Neural cell (in vitro differentiated cells): Measurements from ENCODE around the gene DOCK9. TPM values are rescaled to one million over a fixed set of nuclear protein-coding genes. Genes with fewer than 3 reads are reported as not detected.

Experiments used
- H2AFZ ChIP-seq: fragments of 200-600, 300-800 bp; sonication (generic), shearing (Covaris generic); 2 replicates; pipeline ENCODE4 v1.6.0; 2014; ENCODE audit warnings: low read depth, mild to moderate bottlenecking, antibody characterized with exemption, low read length, moderate library complexity
- H3F3A ChIP-seq: fragments of 200-600 bp; shearing (Covaris generic); 2 replicates; pipeline ENCODE4 v1.6.1; 2016; ENCODE audit warnings: mild to moderate bottlenecking, moderate library complexity, mixed read lengths, antibody characterized with exemption, low read length; ENCODE audit not compliant: insufficient read depth, poor library complexity, severe bottlenecking
- H3K27ac ChIP-seq: fragments of 200-600, 300-800 bp; sonication (generic), shearing (Covaris generic); 2 replicates; pipeline ENCODE4 v1.5.1; 2014; ENCODE audit warnings: mild to moderate bottlenecking, low read length, moderate library complexity
- H3K27me3 ChIP-seq: fragments of 300-800, 200-600 bp; sonication (generic), shearing (Covaris generic); 2 replicates; pipeline ENCODE4 v1.6.0; 2014; ENCODE audit warnings: mild to moderate bottlenecking, low read depth, low read length, moderate library complexity; ENCODE audit not compliant: insufficient read depth
- H3K36me3 ChIP-seq: fragments of 300-800, 200-600 bp; sonication (generic), shearing (Covaris generic); 2 replicates; pipeline ENCODE4 v1.5.1; 2014; ENCODE audit warnings: mild to moderate bottlenecking, antibody characterized with exemption, low read length, moderate library complexity; ENCODE audit not compliant: insufficient read depth
- H3K4me2 ChIP-seq: fragments of 300-800, 200-600 bp; sonication (generic), shearing (Covaris generic); 2 replicates; pipeline ENCODE4 v1.6.0; 2014; ENCODE audit warnings: mild to moderate bottlenecking, low read length
- H3K4me3 ChIP-seq: fragments of 300-800, 200-600 bp; sonication (generic), shearing (Covaris generic); 2 replicates; pipeline ENCODE4 v1.5.1; 2014; ENCODE audit warnings: mild to moderate bottlenecking, low read length, moderate library complexity
- H3K79me2 ChIP-seq: fragments of 200-600 bp; shearing (Covaris generic); replicated peaks from 2 replicates; pipeline ENCODE4 v1.6.0; 2014; ENCODE audit warnings: mild to moderate bottlenecking, low read length, moderate library complexity; ENCODE audit not compliant: insufficient read depth
- H3K9ac ChIP-seq: fragments of 300-800, 200-600 bp; sonication (generic), shearing (Covaris generic); 2 replicates; pipeline ENCODE4 v1.6.1; 2016; ENCODE audit warnings: mild to moderate bottlenecking, low read length, mixed read lengths
- H3K9me2 ChIP-seq: fragments of 200-600 bp; shearing (Covaris generic); 2 replicates; pipeline ENCODE4 v1.6.1; 2016; ENCODE audit warnings: mild to moderate bottlenecking, low read length, mixed read lengths; ENCODE audit not compliant: insufficient read depth
- H3K9me3 ChIP-seq: fragments of 200-600, 300-800 bp; sonication (generic), shearing (Covaris generic); 2 replicates; pipeline ENCODE4 v1.6.1; 2016; ENCODE audit warnings: mild to moderate bottlenecking, mixed run types, low read length, moderate library complexity, mixed read lengths
- H4K20me1 ChIP-seq: fragments of 200-600 bp; shearing (Covaris generic); 2 replicates; pipeline ENCODE4 v1.6.1; 2016; ENCODE audit warnings: mild to moderate bottlenecking, mixed run types; ENCODE audit not compliant: insufficient read depth
- EP300 ChIP-seq: fragments of 450-650 bp; conservative IDR thresholded peaks from 2 replicates; pipeline ENCODE4 v1.6.1; 2014; ENCODE audit warnings: antibody characterized with exemption, mild to moderate bottlenecking, moderate library complexity; ENCODE audit not compliant: poor library complexity, severe bottlenecking
- EZH2 ChIP-seq: fragments of 200-600, 300-800 bp; shearing (Covaris generic), sonication (generic); IDR thresholded peaks from 2 replicates; pipeline ENCODE4 v1.6.1; 2014; ENCODE audit warnings: antibody characterized with exemption, low read length, borderline replicate concordance, mild to moderate bottlenecking; ENCODE audit not compliant: insufficient read depth, poor library complexity, severe bottlenecking
- MXI1 ChIP-seq: fragments of 450-650 bp; conservative IDR thresholded peaks from 2 replicates; pipeline ENCODE4 v1.6.1; 2014; ENCODE audit warnings: antibody characterized with exemption, mild to moderate bottlenecking; ENCODE audit not compliant: poor library complexity, severe bottlenecking
- POLR2AphosphoS5 ChIP-seq: IDR thresholded peaks from 2 replicates; pipeline ENCODE4 v1.6.1; 2012
- RAD21 ChIP-seq: fragments of 450-650 bp; conservative IDR thresholded peaks from 2 replicates; pipeline ENCODE4 v1.6.1; 2014; ENCODE audit warnings: antibody characterized with exemption, mild to moderate bottlenecking, moderate library complexity
- SMC3 ChIP-seq: fragments of 450-650 bp; conservative IDR thresholded peaks from 2 replicates; pipeline ENCODE4 v1.6.1; 2014; ENCODE audit warnings: antibody characterized with exemption, mild to moderate bottlenecking, moderate library complexity; ENCODE audit not compliant: poor library complexity
- TAF1 ChIP-seq: IDR thresholded peaks from 2 replicates; pipeline ENCODE4 v1.6.1; 2012; ENCODE audit warnings: low read depth
- polyA plus RNA-seq: library from polyadenylated mRNA; depleted of rRNA; stranded (reverse); fragments of >200 nt; gene quantifications from 2 replicates; pipeline ENCODE4 v1.2.3, GENCODE V29; 2014
- TF ChIP-seq, protein P1 (sequence below): IDR thresholded peaks from 2 replicates; pipeline ENCODE4 v1.6.1; 2012; ENCODE audit warnings: borderline replicate concordance
- TF ChIP-seq, protein P2 (sequence below): fragments of 450-650 bp; IDR thresholded peaks from 2 replicates; pipeline ENCODE4 v1.5.1; 2014; ENCODE audit warnings: antibody characterized with exemption, mild to moderate bottlenecking, moderate library complexity; ENCODE audit not compliant: poor library complexity, severe bottlenecking

The DOCK9 gene
- polyA plus RNA-seq, 1 donor from 2014 or later = 11.4 TPM

DNA sequence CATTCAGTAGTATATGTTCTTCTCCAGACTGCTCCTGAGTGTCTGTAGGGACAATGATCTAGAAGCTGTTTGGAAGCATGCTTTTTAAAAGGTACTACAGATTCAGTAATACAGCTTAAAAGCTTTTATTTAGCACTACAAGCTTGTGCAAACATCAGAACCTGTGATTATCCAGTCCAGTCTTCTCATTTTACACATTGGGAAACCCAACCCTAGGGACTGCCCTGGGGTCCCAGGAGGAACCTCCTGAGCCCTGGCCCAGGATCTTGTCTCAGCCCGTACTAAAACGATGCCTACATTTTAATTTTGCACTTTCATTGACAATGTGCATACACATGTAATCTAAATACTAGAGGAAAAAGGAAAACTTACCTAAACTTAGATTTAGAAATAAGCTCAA is 12.5 kb downstream of the DOCK9 start:
- Histone ChIP-seq H3K79me2 (no peaks in the 10 kb centered on the region), H3K4me3 (no peak overlapping the region), H4K20me1 (no peaks in the 10 kb centered on the region), H3K27ac (no peak overlapping the region), H3K4me2 (no peak overlapping the region), H3F3A (no peaks in the 10 kb centered on the region), H3K36me3 (no peaks in the 10 kb centered on the region), H3K9me3 (no peaks in the 10 kb centered on the region), H3K9ac (no peak overlapping the region), H3K9me2 (no peaks in the 10 kb centered on the region), H3K27me3 (no peaks in the 10 kb centered on the region), H2AFZ (no peak overlapping the region)
- TF ChIP-seq EP300 (no peak), RAD21 (no peak), TAF1 (no peak), EZH2 (no peak), SMC3 (no peak)
- TF ChIP-seq, protein P1, sequence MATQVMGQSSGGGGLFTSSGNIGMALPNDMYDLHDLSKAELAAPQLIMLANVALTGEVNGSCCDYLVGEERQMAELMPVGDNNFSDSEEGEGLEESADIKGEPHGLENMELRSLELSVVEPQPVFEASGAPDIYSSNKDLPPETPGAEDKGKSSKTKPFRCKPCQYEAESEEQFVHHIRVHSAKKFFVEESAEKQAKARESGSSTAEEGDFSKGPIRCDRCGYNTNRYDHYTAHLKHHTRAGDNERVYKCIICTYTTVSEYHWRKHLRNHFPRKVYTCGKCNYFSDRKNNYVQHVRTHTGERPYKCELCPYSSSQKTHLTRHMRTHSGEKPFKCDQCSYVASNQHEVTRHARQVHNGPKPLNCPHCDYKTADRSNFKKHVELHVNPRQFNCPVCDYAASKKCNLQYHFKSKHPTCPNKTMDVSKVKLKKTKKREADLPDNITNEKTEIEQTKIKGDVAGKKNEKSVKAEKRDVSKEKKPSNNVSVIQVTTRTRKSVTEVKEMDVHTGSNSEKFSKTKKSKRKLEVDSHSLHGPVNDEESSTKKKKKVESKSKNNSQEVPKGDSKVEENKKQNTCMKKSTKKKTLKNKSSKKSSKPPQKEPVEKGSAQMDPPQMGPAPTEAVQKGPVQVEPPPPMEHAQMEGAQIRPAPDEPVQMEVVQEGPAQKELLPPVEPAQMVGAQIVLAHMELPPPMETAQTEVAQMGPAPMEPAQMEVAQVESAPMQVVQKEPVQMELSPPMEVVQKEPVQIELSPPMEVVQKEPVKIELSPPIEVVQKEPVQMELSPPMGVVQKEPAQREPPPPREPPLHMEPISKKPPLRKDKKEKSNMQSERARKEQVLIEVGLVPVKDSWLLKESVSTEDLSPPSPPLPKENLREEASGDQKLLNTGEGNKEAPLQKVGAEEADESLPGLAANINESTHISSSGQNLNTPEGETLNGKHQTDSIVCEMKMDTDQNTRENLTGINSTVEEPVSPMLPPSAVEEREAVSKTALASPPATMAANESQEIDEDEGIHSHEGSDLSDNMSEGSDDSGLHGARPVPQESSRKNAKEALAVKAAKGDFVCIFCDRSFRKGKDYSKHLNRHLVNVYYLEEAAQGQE = no peak
- TF ChIP-seq, protein P2, sequence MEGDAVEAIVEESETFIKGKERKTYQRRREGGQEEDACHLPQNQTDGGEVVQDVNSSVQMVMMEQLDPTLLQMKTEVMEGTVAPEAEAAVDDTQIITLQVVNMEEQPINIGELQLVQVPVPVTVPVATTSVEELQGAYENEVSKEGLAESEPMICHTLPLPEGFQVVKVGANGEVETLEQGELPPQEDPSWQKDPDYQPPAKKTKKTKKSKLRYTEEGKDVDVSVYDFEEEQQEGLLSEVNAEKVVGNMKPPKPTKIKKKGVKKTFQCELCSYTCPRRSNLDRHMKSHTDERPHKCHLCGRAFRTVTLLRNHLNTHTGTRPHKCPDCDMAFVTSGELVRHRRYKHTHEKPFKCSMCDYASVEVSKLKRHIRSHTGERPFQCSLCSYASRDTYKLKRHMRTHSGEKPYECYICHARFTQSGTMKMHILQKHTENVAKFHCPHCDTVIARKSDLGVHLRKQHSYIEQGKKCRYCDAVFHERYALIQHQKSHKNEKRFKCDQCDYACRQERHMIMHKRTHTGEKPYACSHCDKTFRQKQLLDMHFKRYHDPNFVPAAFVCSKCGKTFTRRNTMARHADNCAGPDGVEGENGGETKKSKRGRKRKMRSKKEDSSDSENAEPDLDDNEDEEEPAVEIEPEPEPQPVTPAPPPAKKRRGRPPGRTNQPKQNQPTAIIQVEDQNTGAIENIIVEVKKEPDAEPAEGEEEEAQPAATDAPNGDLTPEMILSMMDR = no peak

DNA sequence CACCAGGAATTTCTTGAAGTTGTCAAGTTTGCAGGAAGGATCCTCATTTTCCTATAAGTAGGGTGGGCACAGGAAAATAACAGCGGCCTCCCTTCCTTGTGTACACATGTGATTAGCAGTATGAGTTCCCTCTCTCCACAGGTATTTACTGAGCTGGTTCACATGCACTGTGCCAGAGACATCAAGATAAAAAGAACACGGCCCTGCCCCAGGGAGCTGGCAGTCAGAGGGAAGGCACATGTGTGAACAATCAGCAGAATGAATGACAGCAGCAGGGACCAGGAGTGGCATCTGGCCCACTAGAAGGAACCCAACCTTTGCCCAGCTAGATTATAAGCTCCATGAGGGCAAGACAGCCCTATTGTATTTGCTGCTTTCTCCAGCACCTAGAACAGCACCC is 13.9 kb downstream of the DOCK9 start:
- Histone ChIP-seq H3K9me3 (no peaks in the 10 kb centered on the region), H3K27ac (no peak overlapping the region), H3K9me2 (no peaks in the 10 kb centered on the region), H4K20me1 (no peaks in the 10 kb centered on the region), H2AFZ (no peak overlapping the region), H3K4me2 (no peak overlapping the region), H3K27me3 (no peaks in the 10 kb centered on the region), H3K79me2 (no peaks in the 10 kb centered on the region), H3K9ac (no peak overlapping the region), H3K4me3 (no peak overlapping the region), H3F3A (no peaks in the 10 kb centered on the region), H3K36me3 (no peaks in the 10 kb centered on the region)
- TF ChIP-seq EZH2 = no peak
- no peak for TF ChIP-seq SMC3
- TF ChIP-seq TAF1 = no peak
- no peak for TF ChIP-seq EP300
- TF ChIP-seq, protein P2 = no peak
- TF ChIP-seq MXI1 = no peak
- TF ChIP-seq, protein P1 = no peak
- TF ChIP-seq POLR2AphosphoS5 = no peak
- TF ChIP-seq RAD21 = no peak
